SK-N-SH treated with all-trans-retinoic acid at 6 μM for 48 hours (cell line): ENCODE results near the gene RPL3.

Experiments used
- CSRNP3 ChIP-seq: fragments of 250-450 bp; sonication (Bioruptor Pico); IDR thresholded peaks from 2 replicates; pipeline ENCODE4 v1.5.1; 2021; ENCODE audit warnings: mild to moderate bottlenecking, moderate library complexity
- ESRRG ChIP-seq: fragments of 250-450 bp; sonication (Bioruptor Pico); IDR thresholded peaks from 2 replicates; pipeline ENCODE4 v1.6.1; 2021; ENCODE audit warnings: mild to moderate bottlenecking
- PATZ1 ChIP-seq: fragments of 250-450 bp; sonication (Bioruptor Pico); IDR thresholded peaks from 2 replicates; pipeline ENCODE4 v1.8.0; 2020; ENCODE audit warnings: mild to moderate bottlenecking, moderate library complexity, borderline replicate concordance
- TOX ChIP-seq: fragments of 250-450 bp; sonication (Bioruptor Pico); IDR thresholded peaks from 2 replicates; pipeline ENCODE4 v1.8.0; 2021; ENCODE audit warnings: mild to moderate bottlenecking, moderate library complexity, borderline replicate concordance
- ZFP3 ChIP-seq: fragments of 250-450 bp; sonication (Bioruptor Pico); IDR thresholded peaks from 2 replicates; pipeline ENCODE4 v1.5.0; 2020; ENCODE audit warnings: mild to moderate bottlenecking, moderate library complexity

- TF ChIP-seq ZFP3 (no peak), PATZ1 (CRISPR knock-in tag) (no peak), TOX (CRISPR knock-in tag) (no peak), ESRRG (CRISPR knock-in tag) (no peak), CSRNP3 (CRISPR knock-in tag) (no peak)
Measured at GRCh38 chr22:39269095-39269790, 50.2 kb downstream of the RPL3 start.
